K562 (cell line): ENCODE results near the gene GRK4. TPM values are rescaled to one million over a fixed set of nuclear protein-coding genes. Genes with fewer than 3 reads are reported as not detected.

ENCODE experiments used
- CBX8 ChIP-seq: fragments of 200-600 bp; sonication (generic); IDR thresholded peaks from 2 replicates; pipeline ENCODE4 v1.6.1; 2012; ENCODE audit warnings: borderline replicate concordance, mixed run types, low read depth, mild to moderate bottlenecking, moderate library complexity, mixed read lengths, low read length, control low read depth, inconsistent platforms; ENCODE audit not compliant: poor library complexity, severe bottlenecking; ENCODE audit errors: extremely low read depth
- EWSR1 ChIP-seq: fragments of 450-650 bp; IDR thresholded peaks from 2 replicates; pipeline ENCODE4 v1.6.1; 2018; ENCODE audit warnings: borderline replicate concordance, mild to moderate bottlenecking, low read depth, moderate library complexity; ENCODE audit not compliant: partially characterized antibody
- FOXK1 ChIP-seq: sonication (generic); formaldehyde crosslinking; IDR thresholded peaks from 2 replicates; pipeline ENCODE4 v1.8.0; 2022; ENCODE audit warnings: missing genetic modification reagents, mild to moderate bottlenecking, borderline replicate concordance
- MAFG ChIP-seq: fragments of 450-650 bp; conservative IDR thresholded peaks from 2 replicates; pipeline ENCODE4 v1.6.1; 2016; ENCODE audit warnings: missing genetic modification characterization, missing compliant biosample characterization
- MLX ChIP-seq, 2 experiments: fragments of 450-650 bp in 1 of 2; sonication (generic) in 1 of 2; formaldehyde crosslinking; conservative IDR thresholded peaks; 2 replicates each; pipeline versions ENCODE4 v1.4.0 to v1.8.1; 2020 to 2022; ENCODE audit warnings: mild to moderate bottlenecking in 1 of 2, missing genetic modification reagents in 1 of 2
- MNT ChIP-seq, 2 experiments: fragments of 450-650 bp; conservative IDR thresholded peaks; 2 replicates each; pipeline ENCODE4 v1.6.1; 2017; ENCODE audit warnings: mild to moderate bottlenecking in 2 of 2, moderate library complexity in 2 of 2
- PHF20 ChIP-seq: fragments of 450-650 bp; IDR thresholded peaks from 2 replicates; pipeline ENCODE4 v1.6.1; 2018; ENCODE audit not compliant: partially characterized antibody
- ZNF133 ChIP-seq: fragments of 250-450 bp; sonication (Bioruptor Pico); IDR thresholded peaks from 2 replicates; pipeline ENCODE4 v1.4.0; 2020; ENCODE audit warnings: mild to moderate bottlenecking
- ZNF232 ChIP-seq: sonication (generic); formaldehyde crosslinking; IDR thresholded peaks from 2 replicates; pipeline ENCODE4 v1.8.0; 2022; ENCODE audit warnings: mild to moderate bottlenecking, missing genetic modification reagents
- ZNF75A ChIP-seq: fragments of 450-650 bp; formaldehyde crosslinking; IDR thresholded peaks from 2 replicates; pipeline ENCODE4 v1.4.0; 2020; ENCODE audit warnings: mild to moderate bottlenecking
- polyA plus RNA-seq, 8 experiments: library from polyadenylated mRNA; depleted of rRNA in 4 of 8; stranded (reverse) in 5 of 8; unstranded in 3 of 8; fragments of >200 nt; fragmentation: Nextera tagmentation in 2 of 8; fragmentation: Illumina TruSeq in 1 of 8; extraction: Ambion mirVana in 2 of 8; extraction: Trizol in 1 of 8; gene quantifications; 2 replicates each; pipeline versions ENCODE4 v1.2.1 to v1.2.3, GENCODE V29; 2011 to 2014; ENCODE audit warnings: inconsistent platforms in 1 of 8, missing spikeins in 1 of 8
- total RNA-seq, 7 experiments: library from RNA; depleted of rRNA in 6 of 7; stranded (reverse); fragments of >200 nt in 6 of 7; fragmentation: Illumina TruSeq in 2 of 7; extraction: Trizol in 2 of 7; gene quantifications; 2 replicates each; pipeline versions ENCODE4 v1.2.1 to v1.2.3, GENCODE V29; 2011 to 2021; ENCODE audit warnings: low replicate concordance in 1 of 7
- TF ChIP-seq, protein P1 (sequence below), 2 experiments: fragments of 250-450 bp in 1 of 2; fragments of 450-650 bp in 1 of 2; sonication (Bioruptor Pico) in 1 of 2; IDR thresholded peaks; 2 replicates each; pipeline versions ENCODE4 v1.6.1 to v1.8.0; 2016 to 2021; ENCODE audit warnings: mild to moderate bottlenecking in 2 of 2, moderate library complexity in 2 of 2, missing compliant biosample characterization in 1 of 2, missing genetic modification characterization in 1 of 2
- TF ChIP-seq, protein P2 (sequence below), 2 experiments: fragments of 450-650 bp in 1 of 2; IDR thresholded peaks; 2 replicates each; pipeline ENCODE4 v1.6.1; 2011 to 2017; ENCODE audit warnings: low read depth in 2 of 2, antibody characterized with exemption in 1 of 2, borderline replicate concordance in 1 of 2, low read length in 1 of 2, mild to moderate bottlenecking in 1 of 2, mixed read lengths in 1 of 2; ENCODE audit not compliant: control insufficient read depth in 1 of 2
- TF ChIP-seq, protein P3 (sequence below), 3 experiments: fragments of 200-800 bp in 1 of 3; fragments of 250-450 bp in 1 of 3; fragments of 450-650 bp in 1 of 3; sonication (Bioruptor Pico) in 1 of 3; sonication (Bioruptor generic) in 1 of 3; formaldehyde crosslinking in 1 of 3; IDR thresholded peaks; 2 replicates each; pipeline versions ENCODE4 v1.6.1 to v1.8.0; 2016 to 2022; ENCODE audit warnings: mild to moderate bottlenecking in 2 of 3, missing genetic modification characterization in 2 of 3, missing compliant biosample characterization in 1 of 3, moderate library complexity in 1 of 3

The GRK4 gene
- total and polyA plus RNA-seq, 9 of the 15 experiments (the other 6 are each of a cell fraction or from before 2014, with no cell fraction given): 1.1 to 4.8 (median 2.6) TPM

- TF ChIP-seq FOXK1 (CRISPR knock-in tag): peak; percentile 100
- peak in 1 of 2 experiments; percentile 93; a peak in 1 of 4 replicates for TF ChIP-seq MLX (CRISPR knock-in tag; conservative IDR thresholded peaks at IDR 0.05)
- TF ChIP-seq, protein P1, sequence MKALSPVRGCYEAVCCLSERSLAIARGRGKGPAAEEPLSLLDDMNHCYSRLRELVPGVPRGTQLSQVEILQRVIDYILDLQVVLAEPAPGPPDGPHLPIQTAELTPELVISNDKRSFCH (CRISPR knock-in tag; IDR thresholded peaks at IDR 0.05): no peak
- TF ChIP-seq, protein P1 (tag; IDR thresholded peaks at IDR 0.05): peak; percentile 65; the same call in 1 of the 2 replicates
- peak; percentile 56; the same call in 1 of the 2 replicates for TF ChIP-seq ZNF232 (CRISPR knock-in tag)
- TF ChIP-seq EWSR1: no peak
- TF ChIP-seq CBX8: no peak
- no peak for TF ChIP-seq ZNF75A (CRISPR knock-in tag)
- TF ChIP-seq, protein P2, sequence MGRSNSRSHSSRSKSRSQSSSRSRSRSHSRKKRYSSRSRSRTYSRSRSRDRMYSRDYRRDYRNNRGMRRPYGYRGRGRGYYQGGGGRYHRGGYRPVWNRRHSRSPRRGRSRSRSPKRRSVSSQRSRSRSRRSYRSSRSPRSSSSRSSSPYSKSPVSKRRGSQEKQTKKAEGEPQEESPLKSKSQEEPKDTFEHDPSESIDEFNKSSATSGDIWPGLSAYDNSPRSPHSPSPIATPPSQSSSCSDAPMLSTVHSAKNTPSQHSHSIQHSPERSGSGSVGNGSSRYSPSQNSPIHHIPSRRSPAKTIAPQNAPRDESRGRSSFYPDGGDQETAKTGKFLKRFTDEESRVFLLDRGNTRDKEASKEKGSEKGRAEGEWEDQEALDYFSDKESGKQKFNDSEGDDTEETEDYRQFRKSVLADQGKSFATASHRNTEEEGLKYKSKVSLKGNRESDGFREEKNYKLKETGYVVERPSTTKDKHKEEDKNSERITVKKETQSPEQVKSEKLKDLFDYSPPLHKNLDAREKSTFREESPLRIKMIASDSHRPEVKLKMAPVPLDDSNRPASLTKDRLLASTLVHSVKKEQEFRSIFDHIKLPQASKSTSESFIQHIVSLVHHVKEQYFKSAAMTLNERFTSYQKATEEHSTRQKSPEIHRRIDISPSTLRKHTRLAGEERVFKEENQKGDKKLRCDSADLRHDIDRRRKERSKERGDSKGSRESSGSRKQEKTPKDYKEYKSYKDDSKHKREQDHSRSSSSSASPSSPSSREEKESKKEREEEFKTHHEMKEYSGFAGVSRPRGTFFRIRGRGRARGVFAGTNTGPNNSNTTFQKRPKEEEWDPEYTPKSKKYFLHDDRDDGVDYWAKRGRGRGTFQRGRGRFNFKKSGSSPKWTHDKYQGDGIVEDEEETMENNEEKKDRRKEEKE (IDR thresholded peaks at IDR 0.05; ENCODE audit: borderline replicate concordance in 1 of 2, control insufficient read depth in 1 of 2, low read depth in 2 of 2, low read length in 1 of 2): 0 out of 4 replicates have a peak, but pooled peaks of 1 of the 2 experiments have one; percentile 43
- TF ChIP-seq ZNF133 (CRISPR knock-in tag): 0 out of 2 replicates have a peak, but pooled peaks have one; percentile 5
- peak; percentile 64 for TF ChIP-seq PHF20
- peak; percentile 98 to 99 for TF ChIP-seq MNT (conservative IDR thresholded peaks at IDR 0.05)
- no peak for TF ChIP-seq MAFG (tag)
- TF ChIP-seq, protein P3, sequence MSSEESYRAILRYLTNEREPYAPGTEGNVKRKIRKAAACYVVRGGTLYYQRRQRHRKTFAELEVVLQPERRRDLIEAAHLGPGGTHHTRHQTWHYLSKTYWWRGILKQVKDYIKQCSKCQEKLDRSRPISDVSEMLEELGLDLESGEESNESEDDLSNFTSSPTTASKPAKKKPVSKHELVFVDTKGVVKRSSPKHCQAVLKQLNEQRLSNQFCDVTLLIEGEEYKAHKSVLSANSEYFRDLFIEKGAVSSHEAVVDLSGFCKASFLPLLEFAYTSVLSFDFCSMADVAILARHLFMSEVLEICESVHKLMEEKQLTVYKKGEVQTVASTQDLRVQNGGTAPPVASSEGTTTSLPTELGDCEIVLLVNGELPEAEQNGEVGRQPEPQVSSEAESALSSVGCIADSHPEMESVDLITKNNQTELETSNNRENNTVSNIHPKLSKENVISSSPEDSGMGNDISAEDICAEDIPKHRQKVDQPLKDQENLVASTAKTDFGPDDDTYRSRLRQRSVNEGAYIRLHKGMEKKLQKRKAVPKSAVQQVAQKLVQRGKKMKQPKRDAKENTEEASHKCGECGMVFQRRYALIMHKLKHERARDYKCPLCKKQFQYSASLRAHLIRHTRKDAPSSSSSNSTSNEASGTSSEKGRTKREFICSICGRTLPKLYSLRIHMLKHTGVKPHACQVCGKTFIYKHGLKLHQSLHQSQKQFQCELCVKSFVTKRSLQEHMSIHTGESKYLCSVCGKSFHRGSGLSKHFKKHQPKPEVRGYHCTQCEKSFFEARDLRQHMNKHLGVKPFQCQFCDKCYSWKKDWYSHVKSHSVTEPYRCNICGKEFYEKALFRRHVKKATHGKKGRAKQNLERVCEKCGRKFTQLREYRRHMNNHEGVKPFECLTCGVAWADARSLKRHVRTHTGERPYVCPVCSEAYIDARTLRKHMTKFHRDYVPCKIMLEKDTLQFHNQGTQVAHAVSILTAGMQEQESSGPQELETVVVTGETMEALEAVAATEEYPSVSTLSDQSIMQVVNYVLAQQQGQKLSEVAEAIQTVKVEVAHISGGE (CRISPR knock-in tag; IDR thresholded peaks at IDR 0.05): peak in 1 of 3 experiments; percentile 78; a peak in 2 of 6 replicates
Observed at GRCh38 chr4:2963175-2963965, at the start of gene GRK4, which contains the start of gene NOP14 (continued).
